HL-60/S4 (cell line): ENCODE results near the gene C1orf50.
"Not testable (repeated sequence)": the region's sequence is repeated elsewhere in the genome, so short reads cannot be mapped to it uniquely, and the experiment has no call there.

Experiments
- in situ Hi-C: fragments of 300-500 bp; cut with MboI; formaldehyde crosslinking; loops from 2 replicates; pipeline ENCODE4 v1.14.3; 2022; ENCODE audit warnings: low sequenced_read_pairs

The C1orf50 gene

GRCh38 chr1:42786097-42786496 lies 19.0 kb downstream of the C1orf50 start:
- in situ Hi-C loops: loop anchor here (10.0 kb wide), 1 partner anchor 289 kb away; no protein-coding TSS in a partner anchor

GRCh38 chr1:42788021-42788420 lies 21.0 kb downstream of the C1orf50 start:
- in situ Hi-C loops: loop anchor here (10.0 kb wide), 1 partner anchor 287 kb away; no protein-coding TSS in a partner anchor

DNA sequence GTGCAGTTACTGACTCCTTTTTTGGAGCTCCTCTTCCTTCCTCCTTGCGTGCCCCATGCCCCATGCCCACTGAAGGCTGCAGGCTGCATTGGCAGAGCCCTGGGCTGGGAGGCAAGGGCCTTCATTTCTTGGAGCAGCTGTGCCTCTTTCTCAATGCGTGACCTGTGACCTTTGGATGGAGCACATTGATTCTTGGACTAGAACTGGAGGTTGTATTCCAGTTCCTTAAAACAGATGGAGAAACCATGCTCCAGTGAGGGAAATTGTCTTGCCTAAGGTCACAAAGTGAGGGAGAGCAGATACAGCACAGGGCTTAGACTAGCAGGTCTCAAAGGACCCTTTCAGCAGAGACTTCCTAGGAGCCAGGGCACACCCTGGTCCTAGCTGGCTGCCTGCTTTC lies 26.8 kb downstream of the C1orf50 start:
- in situ Hi-C loops: no loop called here

DNA sequence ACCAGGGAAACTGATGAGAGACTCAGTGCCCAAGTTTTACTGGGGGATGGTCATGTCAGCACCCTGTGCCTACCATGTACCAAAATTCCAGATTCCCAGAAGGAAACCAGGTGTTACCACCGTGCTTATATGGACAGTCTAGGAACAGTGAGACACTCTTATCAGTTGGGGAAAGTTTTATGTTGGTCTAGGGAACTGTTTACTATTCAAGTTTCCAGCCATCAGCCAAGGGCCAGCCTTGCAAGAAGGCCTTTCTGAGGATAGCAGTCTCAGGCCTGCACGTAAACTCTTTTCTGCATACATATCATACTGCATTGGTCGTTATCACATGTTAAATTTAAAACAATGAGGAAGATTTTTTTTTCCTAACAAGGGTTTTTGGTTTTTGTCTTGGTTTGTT lies 30.4 kb downstream of the C1orf50 start:
- in situ Hi-C loops: no loop called here

GRCh38 chr1:42797979-42798378 lies 30.9 kb downstream of the C1orf50 start:
- in situ Hi-C loops: no loop called here

GRCh38 chr1:42801832-42802473 lies 34.9 kb downstream of the C1orf50 start:
- in situ Hi-C loops: no loop called here

DNA sequence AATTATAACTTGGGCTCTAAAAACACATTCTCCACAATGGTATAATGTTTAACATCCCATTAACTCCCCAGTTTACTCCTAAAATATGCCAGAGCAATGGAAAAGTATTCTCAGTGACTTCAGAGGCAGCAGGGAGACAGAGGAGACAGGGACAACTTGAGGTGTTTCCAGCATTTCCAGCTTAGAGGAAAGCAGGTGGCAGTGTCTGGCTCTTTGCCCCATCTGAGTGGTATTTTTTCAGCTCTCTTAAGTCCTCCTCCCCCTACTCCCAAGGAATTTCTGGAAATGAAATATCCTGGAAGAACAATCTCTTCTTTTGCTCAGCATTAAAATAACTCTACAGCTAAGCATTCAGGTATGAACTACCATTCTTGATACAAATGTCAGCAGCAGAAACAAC lies 39.1 kb downstream of the C1orf50 start:
- in situ Hi-C loops: no loop called here

DNA sequence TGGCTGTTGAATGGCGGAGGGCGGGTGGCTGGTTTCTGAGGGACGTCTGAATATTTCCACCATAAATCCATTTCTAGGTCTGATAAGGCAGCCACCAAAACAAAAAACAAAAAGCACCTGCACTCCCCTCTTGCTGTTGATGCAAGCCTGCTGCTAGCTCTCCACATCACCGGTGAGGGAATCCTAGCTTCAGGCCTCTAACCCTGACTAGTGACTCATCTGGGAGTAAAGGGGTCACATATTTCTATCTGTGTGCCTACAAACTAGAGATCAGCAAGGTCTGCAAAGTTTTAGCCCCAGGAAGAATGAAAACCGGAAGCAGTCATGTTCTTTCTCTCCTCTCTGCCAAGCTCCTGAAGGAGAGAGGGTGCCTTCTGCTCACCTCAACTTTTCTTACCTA lies 39.5 kb downstream of the C1orf50 start:
- in situ Hi-C loops: no loop called here

GRCh38 chr1:42807056-42807668 lies 40.1 kb downstream of the C1orf50 start:
- in situ Hi-C loops: no loop called here

- in situ Hi-C loops: not testable (repeated sequence)
Observed at GRCh38 chr1:42814815-42815214, 47.8 kb downstream of the C1orf50 start.

- in situ Hi-C loops: no loop called here
Observed at GRCh38 chr1:42815941-42816584, 49.0 kb downstream of the C1orf50 start.

GRCh38 chr1:42816585-42817439 lies 49.8 kb downstream of the C1orf50 start, which contains the start of the genes ERMAP and SVBP:
ERMAP (plus strand) TSS chr1:42817122; CDS start chr1:42830449, 13,327 bp downstream.
SVBP (minus strand) TSS chr1:42817397; CDS start chr1:42816544, 853 bp downstream.
- in situ Hi-C loops: no loop called here

- in situ Hi-C loops: no loop called here
Observed at GRCh38 chr1:42817440-42817767, 50.4 kb downstream of the C1orf50 start.

GRCh38 chr1:42817976-42818375 lies 50.9 kb downstream of the C1orf50 start:
- in situ Hi-C loops: no loop called here

- in situ Hi-C loops: no loop called here
Observed at GRCh38 chr1:42820813-42821212, 53.8 kb downstream of the C1orf50 start.

- in situ Hi-C loops: no loop called here
Observed at GRCh38 chr1:42821690-42822089, 54.6 kb downstream of the C1orf50 start.

DNA sequence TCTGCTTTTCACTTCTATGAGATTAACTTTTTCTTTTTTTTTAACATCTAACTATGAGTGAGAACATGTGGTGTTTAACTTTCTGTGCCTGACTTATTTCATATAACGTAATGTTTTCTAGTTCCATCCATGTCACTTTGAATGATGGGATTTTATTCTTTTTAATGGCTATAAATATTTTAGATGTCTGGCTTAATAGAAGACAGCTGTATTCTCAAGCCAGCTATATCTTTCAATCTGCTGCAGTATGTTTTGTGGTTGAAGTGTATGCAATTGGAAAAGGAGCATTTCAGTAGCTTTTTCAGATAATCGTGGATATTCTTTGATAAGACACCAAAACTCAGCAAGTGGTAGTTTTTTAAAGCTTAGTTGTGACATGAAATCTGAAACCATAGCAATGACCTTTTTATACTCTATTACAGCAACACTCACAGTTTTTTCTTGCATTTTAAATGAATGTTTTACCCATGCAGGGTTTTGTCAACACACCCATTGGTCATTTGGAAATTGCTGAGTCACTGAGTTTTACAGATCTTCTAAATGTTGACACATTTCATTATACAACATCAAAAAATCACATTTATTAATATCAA lies 55.8 kb downstream of the C1orf50 start:
- in situ Hi-C loops: no loop called here

- in situ Hi-C loops: no loop called here
Observed at GRCh38 chr1:42824481-42825035, 57.5 kb downstream of the C1orf50 start.

DNA sequence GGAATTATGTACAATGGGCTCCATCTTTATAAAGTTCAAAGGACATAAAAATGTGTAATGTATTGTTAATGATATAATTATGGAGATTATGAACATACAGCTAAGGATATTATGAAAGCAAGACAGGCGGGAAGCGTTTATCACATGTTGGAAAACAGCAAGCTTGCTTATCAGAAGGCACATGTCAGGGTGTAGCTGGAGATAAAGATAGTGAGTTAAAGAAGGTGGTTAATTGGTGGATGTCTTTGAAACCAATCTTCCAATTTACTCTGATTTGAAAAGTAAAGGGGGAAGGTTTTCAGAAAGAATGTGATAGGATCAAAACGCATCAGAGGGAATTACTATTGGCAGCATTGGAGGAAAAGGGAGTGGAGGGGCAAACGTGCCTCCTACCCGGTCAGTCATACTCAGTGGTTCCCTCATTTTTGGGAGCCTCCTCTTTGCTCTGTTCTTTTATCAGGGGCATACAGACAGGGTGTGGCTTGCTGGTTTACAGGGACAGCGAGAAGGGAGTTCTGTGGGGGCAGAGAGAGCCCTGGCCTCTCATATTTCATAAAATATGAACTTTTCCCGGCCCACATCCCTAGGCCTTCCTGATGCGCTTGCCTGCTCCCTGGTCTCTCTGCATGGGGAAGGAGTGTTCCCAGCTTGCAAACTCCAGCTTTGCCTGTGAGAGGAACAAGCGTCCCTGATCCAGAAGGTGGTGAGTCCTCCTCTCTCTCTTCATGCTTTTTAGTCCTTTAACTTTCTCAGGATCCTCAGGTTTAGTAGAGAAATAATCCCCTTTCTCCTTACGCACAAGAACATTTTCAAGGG lies 58.2 kb downstream of the C1orf50 start:
- in situ Hi-C loops: no loop called here
